Measurements from ENCODE around the gene ADRA2B. TPM values are rescaled to one million over a fixed set of nuclear protein-coding genes. Genes with fewer than 3 reads are reported as not detected.

ADRA2B gene
- total RNA-seq, 1 experiment from 2014 or later: 2.7 TPM

GRCh38 chr2:96120991-96121390 is 4.6 kb upstream of the ADRA2B start:
- no peaks in the 10 kb centered on the region for H3K9me3 Mint-ChIP-seq
- no peak overlapping the region for H4K8ac ChIP-seq (replicated peaks; ENCODE audit: insufficient read length, low read depth, low read length)

More at GRCh38 chr2:96120991-96121390, 4.6 kb upstream of the ADRA2B start:
- no peak overlapping the region for H3K4me2 ChIP-seq (ENCODE audit: insufficient read depth, insufficient read length, low read length)
- peaks cover 56% of the 10 kb centered on the region for H3K27me3 Mint-ChIP-seq (ENCODE audit: low read depth)
- no peak overlapping the region for H2AFZ ChIP-seq (ENCODE audit: low read length)
- H3T11ph ChIP-seq (ENCODE audit: low read length): no peak overlapping the region
- no peak overlapping the region for H4K91ac ChIP-seq (ENCODE audit: insufficient read length, low read depth, low read length)
- no peak overlapping the region for H2BK5ac ChIP-seq (ENCODE audit: insufficient read length, low read length)
- H3K79me1 ChIP-seq (ENCODE audit: insufficient read depth, low read depth, low read length, poor library complexity, severe bottlenecking): no peaks in the 10 kb centered on the region
- H3K23ac ChIP-seq (ENCODE audit: insufficient read length, low read depth, low read length): no peak overlapping the region
- no peaks in the 10 kb centered on the region; the same call in 1 of the 2 replicates for H3K27me3 ChIP-seq (ENCODE audit: insufficient read depth, low read length)
- no peak overlapping the region for H3K14ac ChIP-seq (ENCODE audit: insufficient read depth, low read length)
- H3K36me3 Mint-ChIP-seq (ENCODE audit: insufficient read depth in 1 of 3, low read depth in 3 of 3): no peaks in the 10 kb centered on the region; a peak in 1 of 7 replicates
- no peaks in the 10 kb centered on the region for H4K20me1 ChIP-seq (ENCODE audit: control insufficient read depth, insufficient read depth, insufficient read length)
- no peak overlapping the region for H4K5ac ChIP-seq (ENCODE audit: insufficient read length, low read depth, low read length)
- no peak overlapping the region for H3K9ac ChIP-seq (ENCODE audit: extremely low read depth, insufficient read length, low read length)
- no peak overlapping the region for H3K4ac ChIP-seq (ENCODE audit: low read depth, low read length)
- peaks cover 13 to 20% of the 10 kb centered on the region in 2 experiments for H3K4me1 Mint-ChIP-seq
- no peak for TF ChIP-seq CTCF (conservative IDR thresholded peaks at IDR 0.05)
- DNase-seq: no peak
- WGBS (ENCODE audit: extremely low coverage, insufficient read length, low lambda C conversion rate): no CpG with 5 or more reads among the region's 7 CpGs
- H3K4me1 ChIP-seq (ENCODE audit: insufficient read depth, low read length): no peaks in the 10 kb centered on the region
- no peaks in the 10 kb centered on the region for H3K9me3 ChIP-seq (ENCODE audit: control insufficient read depth, low read depth, low read length)
- H3K23me2 ChIP-seq (ENCODE audit: insufficient read length, low read depth, low read length, poor library complexity, severe bottlenecking): peaks cover 6% of the 10 kb centered on the region
- no peak overlapping the region for H3K18ac ChIP-seq (ENCODE audit: insufficient read length, low read depth, low read length)
- no peak overlapping the region for H2AK5ac ChIP-seq (ENCODE audit: insufficient read length, low read length)
- no peak overlapping the region for H2BK20ac ChIP-seq (ENCODE audit: low read depth, low read length, poor library complexity, severe bottlenecking)
- no peak overlapping the region for H2BK120ac ChIP-seq (ENCODE audit: low read depth, low read length, poor library complexity, severe bottlenecking)
- no peak overlapping the region for H3K4me3 Mint-ChIP-seq
- no peak overlapping the region for H2BK12ac ChIP-seq (ENCODE audit: insufficient read length, low read depth, low read length)
- no peak overlapping the region for H3K27ac ChIP-seq (ENCODE audit: insufficient read length, low read depth, low read length)
- no peak overlapping the region for H3K56ac ChIP-seq (ENCODE audit: insufficient read length, low read depth, low read length)
- no peak overlapping the region for H3K27ac Mint-ChIP-seq
- H2BK15ac ChIP-seq (ENCODE audit: low read depth, low read length): no peak overlapping the region
- no peaks in the 10 kb centered on the region for H3K79me2 ChIP-seq (ENCODE audit: insufficient read depth, low read length)

Data from H9 (cell line).